SK-N-SH treated with all-trans-retinoic acid at 6 μM for 48 hours (cell line): ENCODE data around the gene ENO2.

Source experiments
- ATAC-seq: fragments of 200-7000 bp; cut with Tn5 transposase; 3 replicates; pipeline ENCODE4 v1.9.1; 2020; ENCODE audit warnings: mild to moderate bottlenecking, moderate library complexity
- ARNTL ChIP-seq: fragments of 450-650 bp; formaldehyde crosslinking; IDR thresholded peaks from 2 replicates; pipeline ENCODE4 v1.5.0; 2020; ENCODE audit warnings: low read depth, mild to moderate bottlenecking, moderate library complexity, borderline replicate concordance
- BACH2 ChIP-seq: fragments of 250-450 bp; sonication (Bioruptor Pico); IDR thresholded peaks from 2 replicates; pipeline ENCODE4 v1.9.0; 2021; ENCODE audit warnings: mild to moderate bottlenecking, borderline replicate concordance
- ESRRG ChIP-seq: fragments of 250-450 bp; sonication (Bioruptor Pico); IDR thresholded peaks from 2 replicates; pipeline ENCODE4 v1.6.1; 2021; ENCODE audit warnings: mild to moderate bottlenecking
- GLIS3 ChIP-seq: fragments of 250-450 bp; sonication (Bioruptor Pico); IDR thresholded peaks from 2 replicates; pipeline ENCODE4 v1.5.0; 2020; ENCODE audit warnings: mild to moderate bottlenecking, moderate library complexity
- ISL1 ChIP-seq: fragments of 250-450 bp; sonication (Bioruptor Pico); IDR thresholded peaks from 2 replicates; pipeline ENCODE4 v2.1.2; 2022; ENCODE audit warnings: mild to moderate bottlenecking, moderate library complexity
- OSR1 ChIP-seq: fragments of 250-450 bp; sonication (Bioruptor Pico); IDR thresholded peaks from 2 replicates; pipeline ENCODE4 v1.8.0; 2022; ENCODE audit warnings: moderate library complexity, mild to moderate bottlenecking, inconsistent platforms
- PPARA ChIP-seq: fragments of 250-450 bp; sonication (Bioruptor Pico); IDR thresholded peaks from 2 replicates; pipeline ENCODE4 v1.5.0; 2020; ENCODE audit warnings: mild to moderate bottlenecking, borderline replicate concordance
- RARB ChIP-seq: fragments of 250-450 bp; sonication (Bioruptor Pico); IDR thresholded peaks from 2 replicates; pipeline ENCODE4 v1.8.0; 2021; ENCODE audit warnings: mild to moderate bottlenecking, moderate library complexity
- SNAI2 ChIP-seq: fragments of 250-450 bp; sonication (Bioruptor Pico); IDR thresholded peaks from 2 replicates; pipeline ENCODE4 v1.5.0; 2020; ENCODE audit warnings: mild to moderate bottlenecking, moderate library complexity
- TCF4 ChIP-seq: fragments of 250-450 bp; sonication (Bioruptor Pico); IDR thresholded peaks from 2 replicates; pipeline ENCODE4 v1.8.0; 2021; ENCODE audit warnings: mild to moderate bottlenecking, moderate library complexity, borderline replicate concordance
- TOX ChIP-seq: fragments of 250-450 bp; sonication (Bioruptor Pico); IDR thresholded peaks from 2 replicates; pipeline ENCODE4 v1.8.0; 2021; ENCODE audit warnings: mild to moderate bottlenecking, moderate library complexity, borderline replicate concordance
- TSHZ2 ChIP-seq: fragments of 250-450 bp; sonication (Bioruptor Pico); IDR thresholded peaks from 2 replicates; pipeline ENCODE4 v1.5.0; 2020; ENCODE audit warnings: mild to moderate bottlenecking, moderate library complexity
- ZC3H10 ChIP-seq: fragments of 250-450 bp; sonication (Bioruptor Pico); IDR thresholded peaks from 2 replicates; pipeline ENCODE4 v1.5.1; 2021; ENCODE audit warnings: mild to moderate bottlenecking, moderate library complexity
- ZFP3 ChIP-seq: fragments of 250-450 bp; sonication (Bioruptor Pico); IDR thresholded peaks from 2 replicates; pipeline ENCODE4 v1.5.0; 2020; ENCODE audit warnings: mild to moderate bottlenecking, moderate library complexity
- ZFP30 ChIP-seq: fragments of 450-650 bp; formaldehyde crosslinking; IDR thresholded peaks from 2 replicates; pipeline ENCODE4 v1.5.0; 2022; ENCODE audit warnings: mild to moderate bottlenecking, moderate library complexity
- ZNF565 ChIP-seq: fragments of 450-650 bp; formaldehyde crosslinking; conservative IDR thresholded peaks from 2 replicates; pipeline ENCODE4 v1.5.0; 2020; ENCODE audit warnings: low read depth, mild to moderate bottlenecking, moderate library complexity
- ZNF70 ChIP-seq: fragments of 450-650 bp; formaldehyde crosslinking; IDR thresholded peaks from 2 replicates; pipeline ENCODE4 v1.5.0; 2020; ENCODE audit warnings: mild to moderate bottlenecking, moderate library complexity
- TF ChIP-seq, protein P1 (sequence below): fragments of 250-450 bp; sonication (Bioruptor Pico); IDR thresholded peaks from 2 replicates; pipeline ENCODE4 v1.5.1; 2020; ENCODE audit warnings: low read depth, mild to moderate bottlenecking, moderate library complexity
- TF ChIP-seq, protein P2 (sequence below): fragments of 250-450 bp; sonication (Bioruptor Pico); IDR thresholded peaks from 2 replicates; pipeline ENCODE4 v1.5.1; 2021; ENCODE audit warnings: mild to moderate bottlenecking, moderate library complexity
- TF ChIP-seq, protein P3 (sequence below): fragments of 250-450 bp; sonication (Bioruptor Pico); IDR thresholded peaks from 2 replicates; pipeline ENCODE4 v1.8.0; 2020; ENCODE audit warnings: mild to moderate bottlenecking, moderate library complexity, borderline replicate concordance

Gene ENO2

GRCh38 chr12:6944381-6945186 is 30.2 kb downstream of the ENO2 start:
- peak; percentile 77 for ATAC-seq
- TF ChIP-seq ARNTL (CRISPR knock-in tag) (0 out of 2 replicates have a peak, but pooled peaks have one; percentile 10), ZC3H10 (CRISPR knock-in tag) (no peak), GLIS3 (CRISPR knock-in tag) (no peak; the same call in 1 of the 2 replicates)
- TF ChIP-seq, protein P1, sequence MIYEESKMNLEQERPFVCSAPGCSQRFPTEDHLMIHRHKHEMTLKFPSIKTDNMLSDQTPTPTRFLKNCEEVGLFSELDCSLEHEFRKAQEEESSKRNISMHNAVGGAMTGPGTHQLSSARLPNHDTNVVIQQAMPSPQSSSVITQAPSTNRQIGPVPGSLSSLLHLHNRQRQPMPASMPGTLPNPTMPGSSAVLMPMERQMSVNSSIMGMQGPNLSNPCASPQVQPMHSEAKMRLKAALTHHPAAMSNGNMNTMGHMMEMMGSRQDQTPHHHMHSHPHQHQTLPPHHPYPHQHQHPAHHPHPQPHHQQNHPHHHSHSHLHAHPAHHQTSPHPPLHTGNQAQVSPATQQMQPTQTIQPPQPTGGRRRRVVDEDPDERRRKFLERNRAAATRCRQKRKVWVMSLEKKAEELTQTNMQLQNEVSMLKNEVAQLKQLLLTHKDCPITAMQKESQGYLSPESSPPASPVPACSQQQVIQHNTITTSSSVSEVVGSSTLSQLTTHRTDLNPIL, result no peak

- no peak for ATAC-seq
- no peak for TF ChIP-seq ISL1 (CRISPR knock-in tag)
- no peak for TF ChIP-seq BACH2 (CRISPR knock-in tag)
- TF ChIP-seq, all 23 proteins: peak for 0
Measured at GRCh38 chr12:6945613-6946012, 31.2 kb downstream of the ENO2 start.

GRCh38 chr12:6946033-6946919 is 31.9 kb downstream of the ENO2 start:
- ATAC-seq, result no peak

GRCh38 chr12:6946920-6947374 is 32.6 kb downstream of the ENO2 start:
- no peak for ATAC-seq
- TF ChIP-seq, protein P2, sequence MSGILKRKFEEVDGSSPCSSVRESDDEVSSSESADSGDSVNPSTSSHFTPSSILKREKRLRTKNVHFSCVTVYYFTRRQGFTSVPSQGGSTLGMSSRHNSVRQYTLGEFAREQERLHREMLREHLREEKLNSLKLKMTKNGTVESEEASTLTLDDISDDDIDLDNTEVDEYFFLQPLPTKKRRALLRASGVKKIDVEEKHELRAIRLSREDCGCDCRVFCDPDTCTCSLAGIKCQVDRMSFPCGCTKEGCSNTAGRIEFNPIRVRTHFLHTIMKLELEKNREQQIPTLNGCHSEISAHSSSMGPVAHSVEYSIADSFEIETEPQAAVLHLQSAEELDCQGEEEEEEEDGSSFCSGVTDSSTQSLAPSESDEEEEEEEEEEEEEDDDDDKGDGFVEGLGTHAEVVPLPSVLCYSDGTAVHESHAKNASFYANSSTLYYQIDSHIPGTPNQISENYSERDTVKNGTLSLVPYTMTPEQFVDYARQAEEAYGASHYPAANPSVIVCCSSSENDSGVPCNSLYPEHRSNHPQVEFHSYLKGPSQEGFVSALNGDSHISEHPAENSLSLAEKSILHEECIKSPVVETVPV (CRISPR knock-in tag), result no peak
- no peak for TF ChIP-seq ZFP3 (CRISPR knock-in tag)
- TF ChIP-seq, all 23 proteins: peak for 0

More at GRCh38 chr12:6946033-6946919, 31.9 kb downstream of the ENO2 start:
- TF ChIP-seq TCF4 (CRISPR knock-in tag) (no peak), TSHZ2 (CRISPR knock-in tag) (no peak), OSR1 (CRISPR knock-in tag) (no peak), PPARA (CRISPR knock-in tag) (no peak), ISL1 (CRISPR knock-in tag) (no peak), ZC3H10 (CRISPR knock-in tag) (no peak), SNAI2 (CRISPR knock-in tag) (no peak)
- TF ChIP-seq, protein P2 (CRISPR knock-in tag), result no peak

DNA sequence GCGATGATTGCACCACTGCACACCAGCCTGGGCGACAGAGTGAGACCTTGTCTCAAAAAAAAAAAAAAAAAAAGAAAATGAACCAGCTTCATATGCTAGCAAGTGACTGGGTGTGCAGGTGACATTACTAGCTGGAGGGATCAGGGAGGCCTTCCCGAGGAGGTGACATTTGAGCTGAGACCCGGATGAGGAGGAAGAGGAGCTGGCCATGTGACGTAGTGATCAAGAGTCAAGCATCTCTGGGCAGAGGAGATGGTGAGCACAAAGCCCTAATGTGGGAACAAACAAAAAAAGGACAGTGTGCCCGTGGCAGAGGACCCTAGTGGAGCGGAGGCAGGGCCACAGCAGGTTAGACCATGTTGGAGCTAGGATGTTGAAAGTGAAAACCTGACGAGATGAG is 33.2 kb downstream of the ENO2 start:
- no peak for ATAC-seq
- no peak for TF ChIP-seq ESRRG (CRISPR knock-in tag)
- no peak for TF ChIP-seq ZNF70 (CRISPR knock-in tag)
- TF ChIP-seq ZFP30 (CRISPR knock-in tag), result no peak
- TF ChIP-seq, protein P1, result no peak
- TF ChIP-seq ZC3H10 (CRISPR knock-in tag), result no peak
- TF ChIP-seq, protein P3, sequence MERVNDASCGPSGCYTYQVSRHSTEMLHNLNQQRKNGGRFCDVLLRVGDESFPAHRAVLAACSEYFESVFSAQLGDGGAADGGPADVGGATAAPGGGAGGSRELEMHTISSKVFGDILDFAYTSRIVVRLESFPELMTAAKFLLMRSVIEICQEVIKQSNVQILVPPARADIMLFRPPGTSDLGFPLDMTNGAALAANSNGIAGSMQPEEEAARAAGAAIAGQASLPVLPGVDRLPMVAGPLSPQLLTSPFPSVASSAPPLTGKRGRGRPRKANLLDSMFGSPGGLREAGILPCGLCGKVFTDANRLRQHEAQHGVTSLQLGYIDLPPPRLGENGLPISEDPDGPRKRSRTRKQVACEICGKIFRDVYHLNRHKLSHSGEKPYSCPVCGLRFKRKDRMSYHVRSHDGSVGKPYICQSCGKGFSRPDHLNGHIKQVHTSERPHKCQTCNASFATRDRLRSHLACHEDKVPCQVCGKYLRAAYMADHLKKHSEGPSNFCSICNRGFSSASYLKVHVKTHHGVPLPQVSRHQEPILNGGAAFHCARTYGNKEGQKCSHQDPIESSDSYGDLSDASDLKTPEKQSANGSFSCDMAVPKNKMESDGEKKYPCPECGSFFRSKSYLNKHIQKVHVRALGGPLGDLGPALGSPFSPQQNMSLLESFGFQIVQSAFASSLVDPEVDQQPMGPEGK (CRISPR knock-in tag), result no peak
- no peak for TF ChIP-seq BACH2 (CRISPR knock-in tag)
- no peak for TF ChIP-seq SNAI2 (CRISPR knock-in tag)
- TF ChIP-seq RARB (CRISPR knock-in tag), result no peak
- no peak for TF ChIP-seq OSR1 (CRISPR knock-in tag)
- no peak for TF ChIP-seq GLIS3 (CRISPR knock-in tag)
- TF ChIP-seq ISL1 (CRISPR knock-in tag), result no peak
- no peak for TF ChIP-seq TOX
- no peak for TF ChIP-seq ZNF565 (CRISPR knock-in tag)
